Activated T-helper 1 cell treated with anti-CD3 and anti-CD28 coated beads, Interleukin-12 subunit alpha, Interleukin-12 subunit beta, Interleukin-2, Interleukin-4 antibody, amounts not matched to agents 30 ng/mL and 10 ng/mL and 1 ng/mL, durations not matched to agents 14 hours and 24 hours and 36 hours (primary cell): ENCODE data around the gene TRPV3. TPM values are rescaled to one million over a fixed set of nuclear protein-coding genes. Genes with fewer than 3 reads are reported as not detected.

Source experiments
- total RNA-seq: library from RNA; stranded (reverse); gene quantifications from 2 replicates; pipeline ENCODE4 v1.2.3, GENCODE V29; 2022

Gene TRPV3
- total RNA-seq, 1 donor from 2014 or later, result 0.26 TPM

Other genes with a start within 250 kb of the TRPV3 start
- gene OR3A2, start 171.5 kb downstream of the TRPV3 start, total RNA-seq, result 0.24 and 0.47 TPM in 2 replicates
- gene OR1E1, start 159.4 kb downstream of the TRPV3 start, total RNA-seq, result not detected in 2 replicates
- gene OR3A3, start 146.4 kb downstream of the TRPV3 start, total RNA-seq, result not detected in 2 replicates
- not detected in 2 replicates for gene OR1E2, start 124.0 kb downstream of the TRPV3 start, total RNA-seq
- not detected in 2 replicates for gene SPATA22, start 86.0 kb downstream of the TRPV3 start, total RNA-seq
- not detected in 2 replicates for gene ASPA, start 81.8 kb downstream of the TRPV3 start, total RNA-seq
- gene TRPV1, start 51.6 kb upstream of the TRPV3 start, total RNA-seq, result 7.5 and 8.3 TPM in 2 replicates
- gene SHPK, start 78.4 kb upstream of the TRPV3 start, total RNA-seq, result 20.0 and 21.5 TPM in 2 replicates
- gene CTNS, start 78.9 kb upstream of the TRPV3 start, total RNA-seq, result 47.5 and 55.3 TPM in 2 replicates
- gene TAX1BP3, start 110.8 kb upstream of the TRPV3 start, total RNA-seq, result 29.3 and 30.1 TPM in 2 replicates
- gene EMC6, start 111.0 kb upstream of the TRPV3 start, total RNA-seq, result 63.6 and 73.3 TPM in 2 replicates
- 133 and 143 TPM in 2 replicates for gene P2RX5, start 138.3 kb upstream of the TRPV3 start, total RNA-seq
- 25.7 and 26.1 TPM in 2 replicates for gene HASPIN, start 166.1 kb upstream of the TRPV3 start, total RNA-seq
- 31.8 and 35.0 TPM in 2 replicates for gene ITGAE, start 243.4 kb upstream of the TRPV3 start, total RNA-seq